Activated CD4-positive, alpha-beta memory T cell treated with anti-CD3 and anti-CD28 coated beads, Interleukin-2, amount 10 ng/mL, durations not matched to agents 7 days and 5 days (primary cell): Measurements from ENCODE around the gene CYSRT1. TPM values are rescaled to one million over a fixed set of nuclear protein-coding genes. Genes with fewer than 3 reads are reported as not detected.

ENCODE experiments used
- CTCF ChIA-PET: fragments of 350-600 bp; sonication (Branson Sonifier 250); formaldehyde crosslinking; loops from one replicate; lab custom pipeline; 2021; ENCODE audit warnings: antibody characterized with exemption, inconsistent platforms; lab: Charles Lee
- POLR2A ChIA-PET: fragments of 350-600 bp; sonication (Branson Sonifier 250); formaldehyde crosslinking; loops from one replicate; lab custom pipeline; 2021; ENCODE audit warnings: antibody characterized with exemption; lab: Charles Lee
- DNase-seq: peaks from one replicate; pipeline ENCODE4 v3.0.0-alpha.2; 2020
- H3K27ac Mint-ChIP-seq: one replicate; pipeline ENCODE4 v1.8.0; 2021; ENCODE audit warnings: mild to moderate bottlenecking, mixed read lengths
- H3K27me3 Mint-ChIP-seq: one replicate; pipeline ENCODE4 v1.8.0; 2021; ENCODE audit warnings: mixed read lengths
- H3K36me3 Mint-ChIP-seq: one replicate; pipeline ENCODE4 v1.8.0; 2021; ENCODE audit warnings: low read depth, mixed read lengths
- H3K4me1 Mint-ChIP-seq: one replicate; pipeline ENCODE4 v1.8.0; 2021; ENCODE audit warnings: mixed read lengths
- H3K4me3 Mint-ChIP-seq: one replicate; pipeline ENCODE4 v1.8.0; 2021; ENCODE audit warnings: mild to moderate bottlenecking, mixed read lengths
- H3K9me3 Mint-ChIP-seq: one replicate; pipeline ENCODE4 v1.8.0; 2021; ENCODE audit warnings: mixed read lengths
- total RNA-seq, 2 experiments: library from RNA; stranded (reverse); gene quantifications; one replicate each; pipeline ENCODE4 v1.2.3, GENCODE V29; 2021

Gene CYSRT1
- total RNA-seq, 2 experiments from 2014 or later, result 0.86 to 0.93 TPM

DNA sequence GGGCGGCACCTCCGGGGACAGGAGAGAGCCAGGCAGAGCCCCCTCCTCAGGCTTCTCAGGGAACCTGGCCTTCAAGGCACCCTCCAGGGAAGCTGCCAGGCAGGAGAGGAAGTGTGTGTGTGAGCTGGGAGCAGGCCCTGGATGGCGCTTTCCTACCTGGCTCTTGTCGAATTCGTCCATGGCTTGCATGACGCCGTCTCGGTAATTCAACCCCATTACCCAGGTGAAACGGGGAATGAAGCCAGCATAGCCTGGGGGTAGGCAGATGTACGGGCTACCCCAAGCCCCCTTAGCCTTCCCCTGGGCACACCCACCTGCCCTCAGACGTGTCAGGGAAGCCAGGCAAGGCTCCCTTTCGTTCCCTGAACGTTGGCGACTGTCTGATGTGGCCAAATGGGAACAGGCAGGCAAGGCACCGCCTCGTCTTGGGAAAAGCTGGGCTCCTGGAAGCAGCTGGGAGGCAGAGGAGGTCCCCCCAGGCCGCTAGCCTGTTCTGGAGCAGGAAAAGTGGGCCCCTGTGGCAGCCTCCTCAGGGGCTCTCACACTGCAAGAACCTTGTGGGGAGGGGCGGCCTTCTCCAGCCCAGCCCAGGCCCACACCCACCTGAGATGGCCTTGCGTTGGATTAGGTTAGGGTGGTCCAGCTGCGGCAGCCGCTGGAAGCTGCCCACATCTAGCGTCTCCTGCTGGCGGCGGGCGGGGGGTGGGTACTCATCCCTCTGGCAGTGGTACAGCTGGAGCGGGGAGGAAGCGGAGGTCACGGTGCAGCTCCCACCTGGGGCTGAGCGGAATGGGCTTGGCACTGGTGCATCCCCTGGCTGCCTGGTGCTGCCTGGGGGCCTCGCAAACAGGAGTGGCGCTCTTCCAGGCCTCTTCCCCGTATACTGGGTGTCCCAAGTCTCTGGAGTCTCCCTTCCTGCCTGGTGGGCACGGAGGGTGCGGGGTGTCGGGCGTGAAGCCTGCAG lies 19.8 kb downstream of the CYSRT1 start:
- H3K9me3 Mint-ChIP-seq, result no peaks in the 10 kb centered on the region
- H3K27me3 Mint-ChIP-seq, result no peaks in the 10 kb centered on the region
- H3K27ac Mint-ChIP-seq, result no peak overlapping the region
- no peak overlapping the region for H3K4me3 Mint-ChIP-seq
- peaks cover 30% of the 10 kb centered on the region for H3K36me3 Mint-ChIP-seq
- CTCF ChIA-PET, result no interaction called here
- peaks cover 25% of the 10 kb centered on the region for H3K4me1 Mint-ChIP-seq
- POLR2A ChIA-PET, result interaction anchor here (0.5 to 10.4 kb wide), 5 partner anchors 8 to 705 kb away, joined by 3 to 251 read pairs (median 4); partner anchors contain the start of genes NELFB and STPG3
- no peak for DNase-seq

DNA sequence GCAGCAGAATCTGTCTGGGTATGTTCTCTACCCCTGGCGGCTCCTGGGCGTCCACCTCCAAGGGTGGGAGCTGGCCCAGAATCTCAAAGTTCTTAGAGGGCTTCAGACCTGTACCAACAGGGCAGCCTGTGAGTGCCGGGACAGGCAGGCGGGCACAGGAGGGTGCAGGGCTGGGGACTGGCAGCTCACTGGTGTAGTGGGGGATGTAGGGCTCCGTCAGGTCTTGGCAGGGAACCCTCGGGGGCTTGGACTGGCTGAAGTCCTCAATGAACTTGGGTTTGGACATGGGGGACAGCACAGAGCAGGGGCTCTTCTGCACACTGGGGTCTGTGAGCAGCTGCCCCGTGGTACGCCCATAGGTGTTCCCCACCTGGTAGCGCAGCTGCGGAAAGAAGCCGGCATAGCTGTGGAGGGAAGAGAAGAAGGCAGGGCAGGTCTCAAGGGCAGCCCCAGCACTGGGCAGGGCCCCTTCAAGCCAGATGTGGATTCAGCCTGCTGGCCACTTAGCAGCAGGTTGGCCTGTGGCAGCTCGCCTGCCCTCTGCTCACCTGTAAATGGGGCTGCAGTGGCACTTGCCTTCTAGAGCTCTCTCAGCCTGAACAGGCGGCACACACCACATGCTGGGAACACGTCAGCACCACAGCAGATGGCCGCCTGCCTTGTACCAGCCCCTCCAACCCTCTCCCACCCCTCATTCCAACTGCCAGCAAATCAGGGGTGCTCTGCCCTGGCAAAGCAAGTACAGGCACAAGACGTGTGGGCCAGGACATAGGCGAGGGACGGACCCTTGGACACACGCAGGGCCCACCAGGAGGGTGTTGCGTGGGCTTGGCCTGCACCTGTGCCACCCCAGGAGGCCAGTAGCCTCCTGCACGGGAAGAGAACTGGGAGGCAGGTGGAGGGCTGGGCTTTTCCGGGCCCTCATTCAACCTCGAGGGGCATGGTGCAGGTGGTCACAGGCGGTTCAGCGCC lies 20.8 kb downstream of the CYSRT1 start:
- DNase-seq, result no peak
- H3K27ac Mint-ChIP-seq, result no peak overlapping the region
- ChIA-PET CTCF (interaction anchor here (0.8 kb wide), 1 partner anchor 9 kb away, joined by 3 read pairs; no protein-coding TSS in a partner anchor), POLR2A (interaction anchor here (1.3 to 10.4 kb wide), 2 partner anchors 7 to 131 kb away, joined by 3 to 251 read pairs; partner anchors contain the start of genes DPP7, NELFB and STPG3)
- H3K4me1 Mint-ChIP-seq, result peaks cover 24% of the 10 kb centered on the region
- no peaks in the 10 kb centered on the region for H3K27me3 Mint-ChIP-seq
- H3K36me3 Mint-ChIP-seq, result peaks cover 30% of the 10 kb centered on the region
- H3K9me3 Mint-ChIP-seq, result no peaks in the 10 kb centered on the region
- no peak overlapping the region for H3K4me3 Mint-ChIP-seq

DNA sequence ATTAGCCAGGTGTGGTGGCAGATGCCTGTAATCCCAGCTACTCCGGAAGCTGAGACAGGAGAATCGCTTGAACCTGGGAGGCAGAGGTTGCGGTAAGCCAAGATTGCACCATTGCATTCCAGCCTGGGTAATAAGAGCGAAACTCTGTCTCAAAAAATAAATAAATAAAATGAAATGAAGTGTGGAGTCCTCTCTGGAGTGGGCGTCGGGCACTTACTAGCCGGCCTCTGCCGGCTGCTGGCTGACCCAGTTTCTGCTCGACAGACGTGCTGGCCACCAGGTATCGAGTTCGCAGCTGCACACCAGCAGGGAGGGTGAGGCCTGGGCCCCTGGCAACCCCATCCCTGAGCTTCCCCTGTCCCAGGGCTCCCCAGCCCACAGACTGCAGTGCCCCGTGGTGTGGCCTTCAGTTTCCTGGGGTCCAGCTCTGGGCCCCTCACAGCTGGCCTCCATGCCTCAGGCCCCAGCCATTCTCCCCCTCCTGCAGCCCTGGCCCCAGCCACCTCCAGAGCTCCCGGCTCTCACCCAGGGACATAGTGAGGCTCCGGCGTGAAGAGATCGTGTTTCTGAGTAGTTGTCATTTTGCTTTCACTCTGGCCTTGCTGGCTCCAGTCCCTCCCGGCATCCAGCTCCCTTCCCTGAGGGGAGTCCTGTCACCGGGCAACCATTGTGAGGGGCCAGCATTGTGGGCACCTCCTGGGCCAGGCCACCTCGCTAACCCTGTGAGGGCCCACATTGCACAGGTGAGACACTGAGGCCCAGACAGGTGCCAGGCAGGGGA lies 22.4 kb downstream of the CYSRT1 start:
- CTCF ChIA-PET, result no interaction called here
- H3K27ac Mint-ChIP-seq, result no peak overlapping the region
- no peak for DNase-seq
- no peak overlapping the region for H3K4me3 Mint-ChIP-seq
- H3K4me1 Mint-ChIP-seq, result peaks cover 19% of the 10 kb centered on the region
- POLR2A ChIA-PET, result interaction anchor here (1.0 to 12.2 kb wide), 2 partner anchors 6 to 9 kb away, joined by 4 to 251 read pairs; partner anchors contain the start of gene TUBB4B
- no peaks in the 10 kb centered on the region for H3K9me3 Mint-ChIP-seq
- no peaks in the 10 kb centered on the region for H3K27me3 Mint-ChIP-seq
- H3K36me3 Mint-ChIP-seq, result peaks cover 20% of the 10 kb centered on the region

DNA sequence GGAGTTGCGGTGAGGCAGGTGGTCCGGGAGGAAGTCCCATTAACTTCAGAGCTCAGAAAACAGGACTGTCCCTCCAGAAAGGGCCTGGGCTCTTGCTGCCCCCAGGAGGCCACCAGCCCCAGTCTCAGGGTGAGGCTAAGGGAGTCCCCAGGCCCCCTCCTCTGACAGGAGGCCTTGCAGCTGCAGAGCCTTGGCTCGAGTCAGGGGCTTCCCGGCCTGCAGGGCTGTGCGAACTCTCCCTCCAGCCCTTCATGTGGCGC lies 22.9 kb downstream of the CYSRT1 start:
- peaks cover 14% of the 10 kb centered on the region for H3K4me1 Mint-ChIP-seq
- ChIA-PET POLR2A (interaction anchor here (1.0 to 12.2 kb wide), 2 partner anchors 7 to 8 kb away, joined by 4 to 251 read pairs; partner anchors contain the start of gene TUBB4B), CTCF (no interaction called here)
- peaks cover 15% of the 10 kb centered on the region for H3K36me3 Mint-ChIP-seq
- H3K4me3 Mint-ChIP-seq, result no peak overlapping the region
- no peak overlapping the region for H3K27ac Mint-ChIP-seq
- no peak for DNase-seq
- no peaks in the 10 kb centered on the region for H3K9me3 Mint-ChIP-seq
- no peaks in the 10 kb centered on the region for H3K27me3 Mint-ChIP-seq

DNA sequence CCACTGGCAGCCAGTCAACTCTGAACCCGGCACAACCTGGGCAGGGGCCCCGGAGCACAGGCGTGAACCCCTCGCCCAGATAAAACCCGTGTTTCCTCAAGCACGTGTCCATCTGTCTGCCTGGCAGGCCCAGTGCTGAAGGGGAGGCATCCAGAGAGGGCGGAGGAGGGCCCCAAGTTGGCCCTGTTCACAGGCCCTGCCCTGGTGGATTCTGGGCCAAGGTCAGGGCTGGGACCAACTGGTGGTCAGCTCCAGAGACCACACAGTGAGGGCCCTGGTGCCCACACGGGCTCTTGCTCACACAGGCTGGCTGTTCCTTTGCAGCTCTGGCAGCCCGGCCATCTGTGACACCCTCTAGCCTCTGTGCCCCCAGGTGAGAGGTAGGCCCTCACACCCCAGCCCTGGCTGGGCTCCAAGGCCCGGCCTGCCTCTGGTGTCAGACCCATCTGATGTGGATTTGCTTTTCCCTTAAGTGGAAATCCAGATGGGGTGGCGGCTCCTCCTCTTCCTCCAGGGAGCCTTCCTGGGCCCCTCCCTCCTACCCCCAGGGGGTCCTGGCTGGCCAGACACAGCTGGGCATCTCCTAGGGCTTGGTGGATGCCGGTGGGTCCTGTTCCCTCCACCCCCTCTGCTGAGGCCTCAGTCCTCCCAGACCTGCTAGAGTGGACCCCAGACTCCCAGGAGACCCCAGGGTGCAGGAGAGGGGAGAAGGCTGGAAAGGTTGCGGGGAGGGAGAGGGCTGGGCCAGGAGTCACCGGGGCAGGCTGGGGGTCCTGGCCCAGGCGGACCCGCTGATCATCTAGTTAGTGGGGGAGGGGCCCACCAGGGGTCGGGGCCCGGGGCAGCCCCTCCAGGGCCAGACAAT lies 25.6 kb downstream of the CYSRT1 start:
- ChIA-PET POLR2A (interaction anchor here (12.2 kb wide), 1 partner anchor 10 kb away, joined by 251 read pairs; the partner anchor contains the start of gene TUBB4B), CTCF (no interaction called here)
- H3K4me1 Mint-ChIP-seq, result peaks cover 5% of the 10 kb centered on the region
- peaks cover 3% of the 10 kb centered on the region for H3K27me3 Mint-ChIP-seq
- no peak overlapping the region for H3K27ac Mint-ChIP-seq
- peaks cover under 1% of the 10 kb centered on the region for H3K36me3 Mint-ChIP-seq
- H3K4me3 Mint-ChIP-seq, result no peak overlapping the region
- no peaks in the 10 kb centered on the region for H3K9me3 Mint-ChIP-seq
- no peak for DNase-seq

DNA sequence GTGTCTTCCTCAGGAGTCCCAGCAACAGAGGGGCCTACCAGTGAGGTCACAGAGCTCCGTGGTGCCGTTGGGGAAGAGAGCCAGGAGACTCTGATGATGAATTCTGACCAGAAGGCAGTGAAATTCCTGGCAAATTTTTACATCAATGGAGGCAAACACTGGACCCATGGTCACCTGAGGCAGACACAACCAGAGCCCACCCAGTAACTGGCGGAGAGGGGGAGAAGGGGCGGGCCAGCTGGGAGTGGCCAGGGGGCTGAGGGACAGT lies 26.2 kb downstream of the CYSRT1 start, which contains the start of gene STPG3:
Gene STPG3 (plus strand): TSS at position 93 of the 268 bp plus-strand sequence. CDS start 1 bp downstream, at position 94.
- no peak for DNase-seq
- CTCF ChIA-PET, result no interaction called here
- H3K36me3 Mint-ChIP-seq, result peaks cover 6% of the 10 kb centered on the region
- no peak within 1 kb of the TSS for H3K27ac Mint-ChIP-seq
- H3K9me3 Mint-ChIP-seq, result no peaks in the 10 kb centered on the region
- no peak within 1 kb of the TSS for H3K4me3 Mint-ChIP-seq
- peaks cover 8% of the 10 kb centered on the region for H3K4me1 Mint-ChIP-seq
- H3K27me3 Mint-ChIP-seq, result peaks cover 3% of the 10 kb centered on the region
- POLR2A ChIA-PET, result interaction anchor here (12.2 kb wide), 1 partner anchor 10 kb away, joined by 251 read pairs; the partner anchor contains the start of gene TUBB4B

DNA sequence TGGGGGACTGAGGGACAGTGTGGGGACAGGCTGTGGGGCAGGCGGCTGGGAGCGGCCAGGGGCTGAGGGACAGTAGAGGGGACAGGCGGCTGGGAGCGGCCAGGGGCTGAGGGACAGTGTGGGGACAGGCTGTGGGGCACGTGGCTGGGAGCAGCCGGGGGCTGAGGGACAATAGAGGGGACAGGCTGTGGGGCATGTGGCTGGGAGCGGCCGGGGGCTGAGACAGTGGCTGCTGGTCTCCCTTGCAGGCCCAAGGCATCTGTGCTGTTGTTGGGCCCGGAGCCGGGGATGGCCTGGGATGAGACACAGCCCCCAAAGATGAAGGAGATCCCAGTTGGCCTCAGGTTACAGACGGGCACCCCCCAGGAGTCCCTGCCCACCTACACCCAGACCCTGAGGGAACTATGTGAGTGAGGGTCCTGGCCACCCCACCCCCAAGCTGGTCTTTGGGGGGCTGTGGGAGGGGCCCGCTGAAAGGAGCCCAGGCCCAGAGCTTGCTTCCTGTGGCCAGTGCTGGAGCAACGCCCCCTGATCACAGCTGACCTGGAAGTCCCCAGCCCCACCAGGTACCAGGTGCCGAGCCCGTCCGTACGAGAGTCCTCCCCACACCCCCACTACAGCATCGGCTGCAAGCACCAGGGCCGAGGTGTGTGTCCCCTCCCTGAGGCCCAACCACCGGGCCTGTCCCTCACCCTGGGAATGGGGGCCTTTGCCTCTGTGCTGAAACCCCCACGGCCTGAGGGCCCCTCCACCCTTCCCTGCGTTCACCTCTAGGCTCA lies 26.7 kb downstream of the CYSRT1 start:
- peaks cover 14% of the 10 kb centered on the region for H3K4me1 Mint-ChIP-seq
- ChIA-PET CTCF (no interaction called here), POLR2A (interaction anchor here (12.2 kb wide), 1 partner anchor 11 kb away, joined by 251 read pairs; the partner anchor contains the start of gene TUBB4B)
- no peak for DNase-seq
- no peaks in the 10 kb centered on the region for H3K9me3 Mint-ChIP-seq
- H3K36me3 Mint-ChIP-seq, result peaks cover 10% of the 10 kb centered on the region
- peaks cover 3% of the 10 kb centered on the region for H3K27me3 Mint-ChIP-seq
- no peak overlapping the region for H3K27ac Mint-ChIP-seq
- no peak overlapping the region for H3K4me3 Mint-ChIP-seq

DNA sequence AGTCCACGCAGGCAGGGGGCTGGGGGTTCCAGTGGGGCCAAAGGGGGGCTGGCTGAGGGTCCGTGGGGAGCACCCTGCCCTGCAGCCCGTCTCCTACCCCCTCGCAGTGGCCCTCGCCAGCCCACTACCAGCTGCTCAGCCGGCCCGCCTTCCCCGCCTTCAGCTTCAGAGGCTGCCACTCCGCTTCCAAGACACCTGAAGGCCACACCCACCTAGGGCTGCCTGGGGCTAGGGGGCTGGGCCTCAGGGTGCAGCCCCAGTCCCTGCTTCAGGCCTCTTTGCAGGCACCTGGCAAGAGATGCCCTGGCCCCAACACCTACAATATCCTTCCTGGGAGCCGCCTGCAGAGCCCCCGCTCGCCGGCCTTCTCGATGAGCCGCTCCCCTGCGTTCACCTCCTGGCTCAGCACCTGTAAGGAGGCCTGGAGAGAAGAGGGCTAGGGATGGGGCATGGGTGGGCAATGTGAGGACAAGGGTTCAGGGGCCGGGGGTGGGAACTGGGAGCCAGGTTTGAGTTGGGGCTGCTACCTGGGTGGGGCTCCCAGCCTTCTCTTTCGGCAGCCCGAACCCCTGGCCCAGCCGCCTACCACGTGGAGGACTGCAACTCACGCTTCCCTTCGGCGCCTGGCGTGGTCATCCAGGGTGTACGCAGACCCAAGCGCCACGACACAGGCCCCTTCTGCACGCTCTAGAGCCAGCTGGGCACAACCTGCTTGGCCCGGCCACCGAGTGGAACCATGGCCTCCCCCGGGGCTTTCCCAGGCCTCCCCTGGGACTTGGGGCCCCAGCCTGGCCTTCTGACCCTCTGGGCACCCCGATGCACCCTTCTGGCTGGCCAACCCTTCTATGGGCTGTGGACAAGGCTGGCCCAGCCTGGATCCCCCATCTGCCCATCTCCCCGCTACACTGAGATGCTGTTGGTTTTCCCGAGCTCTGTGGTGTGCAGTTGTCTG lies 27.9 kb downstream of the CYSRT1 start:
- Mint-ChIP-seq H3K4me1 (peaks cover 18% of the 10 kb centered on the region), H3K4me3 (no peak overlapping the region), H3K36me3 (peaks cover 15% of the 10 kb centered on the region), H3K27me3 (peaks cover 3% of the 10 kb centered on the region), H3K27ac (no peak overlapping the region), H3K9me3 (no peaks in the 10 kb centered on the region)
- no peak for DNase-seq
- ChIA-PET CTCF (interaction anchor here (2.6 kb wide), 1 partner anchor 13 kb away, joined by 12 read pairs; the partner anchor contains the start of gene TUBB4B), POLR2A (interaction anchor here (1.2 to 12.2 kb wide), 3 partner anchors 12 to 123 kb away, joined by 6 to 251 read pairs (median 9); partner anchors contain the start of genes NDOR1, TMEM203 and TUBB4B)

DNA sequence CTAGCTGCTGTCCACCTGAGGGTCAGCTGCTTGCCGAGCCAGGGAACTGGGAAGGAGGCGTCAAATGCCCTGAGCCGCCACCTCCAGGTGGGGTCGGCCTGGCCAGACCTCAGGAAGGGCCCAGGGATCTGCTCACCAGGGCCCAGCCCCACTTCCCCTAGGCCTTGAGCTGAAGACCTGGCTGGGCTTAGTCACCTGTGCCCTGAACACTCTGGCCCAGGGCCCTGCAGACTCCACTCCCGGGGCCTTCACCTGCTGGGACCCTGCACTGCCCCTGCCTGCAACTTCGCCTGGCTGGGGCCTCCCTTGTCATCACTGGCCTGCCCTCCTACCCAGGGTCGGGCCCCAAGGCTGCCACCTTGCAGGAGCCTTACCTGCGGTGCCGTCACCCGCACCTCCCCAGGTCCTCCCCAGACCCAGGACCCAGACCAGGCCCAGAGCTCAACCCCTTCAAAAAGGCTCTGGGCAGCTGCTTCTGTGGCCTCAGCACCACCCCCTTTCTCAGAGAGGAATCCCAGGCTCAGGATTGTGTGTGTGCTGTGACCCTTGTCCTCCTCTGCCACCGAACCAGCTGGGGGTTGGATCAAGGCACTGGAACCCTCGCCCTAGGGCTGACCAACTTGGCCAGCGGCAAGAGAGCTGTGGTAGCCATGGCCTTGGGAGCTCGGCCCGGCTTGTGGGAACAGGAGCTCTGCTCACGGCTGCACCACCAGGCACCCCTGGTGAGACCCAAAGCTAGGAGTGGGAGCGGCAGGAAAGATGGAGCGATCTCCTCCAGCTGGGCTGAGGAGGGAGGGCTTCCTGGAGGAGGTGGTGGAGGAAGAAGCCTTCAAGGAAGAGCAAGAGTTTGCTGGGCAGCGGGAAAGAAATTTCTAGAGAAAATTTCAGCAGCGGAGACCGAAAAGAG lies 29.0 kb downstream of the CYSRT1 start:
- H3K4me3 Mint-ChIP-seq, result peak overlapping the region; percentile 83
- no peak for DNase-seq
- POLR2A ChIA-PET, result interaction anchor here (0.9 to 12.2 kb wide), 9 partner anchors 13 to 184 kb away, joined by 3 to 251 read pairs (median 6); partner anchors contain the start of genes CYSRT1, NDOR1, TMEM203 and TOR4A
- peaks cover 3% of the 10 kb centered on the region for H3K27me3 Mint-ChIP-seq
- no peaks in the 10 kb centered on the region for H3K9me3 Mint-ChIP-seq
- H3K36me3 Mint-ChIP-seq, result peaks cover 18% of the 10 kb centered on the region
- peak overlapping the region; percentile 69 for H3K27ac Mint-ChIP-seq
- CTCF ChIA-PET, result interaction anchor here (0.7 to 2.6 kb wide), 6 partner anchors 11 to 219 kb away, joined by 3 to 12 read pairs (median 6); partner anchors contain the start of gene TUBB4B
- peaks cover 18% of the 10 kb centered on the region for H3K4me1 Mint-ChIP-seq
